K562 (cell line): Measurements from ENCODE around the gene NRSN2. TPM values are rescaled to one million over a fixed set of nuclear protein-coding genes. Genes with fewer than 3 reads are reported as not detected.

Experiments used
- ADNP ChIP-seq: fragments of 200-800 bp; sonication (Bioruptor generic); IDR thresholded peaks from 2 replicates; pipeline ENCODE4 v1.6.1; 2016; ENCODE audit warnings: missing genetic modification characterization, missing compliant biosample characterization
- AFF1 ChIP-seq, 2 experiments: fragments of 450-650 bp; IDR thresholded peaks; 2 replicates each; pipeline ENCODE4 v1.6.1; 2018; ENCODE audit warnings: mild to moderate bottlenecking in 2 of 2, low read depth in 1 of 2; ENCODE audit not compliant: partially characterized antibody in 2 of 2
- ATF7 ChIP-seq: fragments of 450-650 bp; IDR thresholded peaks from 2 replicates; pipeline ENCODE4 v1.7.1; 2014; ENCODE audit warnings: mild to moderate bottlenecking, moderate library complexity
- CSDE1 ChIP-seq, 2 experiments: fragments of 450-650 bp; IDR thresholded peaks; 2 replicates each; pipeline ENCODE4 v1.6.1; 2016; ENCODE audit warnings: mild to moderate bottlenecking in 1 of 2
- GABPB1 ChIP-seq: sonication (generic); formaldehyde crosslinking; IDR thresholded peaks from 2 replicates; pipeline ENCODE4 v1.8.0; 2022; ENCODE audit warnings: mild to moderate bottlenecking, missing genetic modification reagents
- KAT7 ChIP-seq: sonication (generic); formaldehyde crosslinking; IDR thresholded peaks from 2 replicates; pipeline ENCODE4 v1.8.0; 2022; ENCODE audit warnings: missing genetic modification reagents, mild to moderate bottlenecking, borderline replicate concordance
- NFATC3 ChIP-seq: fragments of 450-650 bp; IDR thresholded peaks from 2 replicates; pipeline ENCODE4 v1.6.1; 2017; ENCODE audit warnings: mild to moderate bottlenecking
- RBM14 ChIP-seq: fragments of 200-400 bp; formaldehyde crosslinking; IDR thresholded peaks from 2 replicates; pipeline ENCODE4 v1.6.1; 2018; ENCODE audit warnings: low read depth, mild to moderate bottlenecking, low read length, moderate library complexity, borderline replicate concordance; ENCODE audit not compliant: insufficient read depth
- RNF2 ChIP-seq: sonication (generic); IDR thresholded peaks from 2 replicates; pipeline ENCODE4 v1.6.1; 2016
- SIN3A ChIP-seq, 2 experiments: fragments of 150-350 bp in 1 of 2; IDR thresholded peaks; 2 replicates each; pipeline ENCODE4 v1.6.1; 2011 to 2016; ENCODE audit warnings: borderline replicate concordance in 2 of 2, low read depth in 2 of 2, low read length in 2 of 2, mild to moderate bottlenecking in 2 of 2, moderate library complexity in 2 of 2; ENCODE audit not compliant: control insufficient read depth in 1 of 2
- SRF ChIP-seq, 2 experiments: fragments of 250-450, 450-650 bp in 1 of 2; sonication (Bioruptor Pico) in 1 of 2; sonication (generic) in 1 of 2; formaldehyde crosslinking; IDR thresholded peaks; 2 replicates each; pipeline versions ENCODE4 v1.5.0 to v1.5.1; 2020 to 2022; ENCODE audit warnings: mild to moderate bottlenecking in 1 of 2, missing genetic modification reagents in 1 of 2
- TEAD2 ChIP-seq: fragments of 450-650 bp; IDR thresholded peaks from 2 replicates; pipeline ENCODE4 v1.6.1; 2016; ENCODE audit warnings: missing genetic modification characterization, control low read depth, missing compliant biosample characterization
- TSHZ1 ChIP-seq: fragments of 250-450 bp; sonication (Bioruptor Pico); IDR thresholded peaks from 2 replicates; pipeline ENCODE4 v1.4.0; 2020; ENCODE audit warnings: mild to moderate bottlenecking, moderate library complexity
- ZBTB33 ChIP-seq: sonication (generic); formaldehyde crosslinking; IDR thresholded peaks from 2 replicates; pipeline ENCODE4 v1.8.1; 2023; ENCODE audit warnings: mild to moderate bottlenecking, missing genetic modification reagents
- ZNF444 ChIP-seq: fragments of 250-450 bp; sonication (Bioruptor Pico); IDR thresholded peaks from 2 replicates; pipeline ENCODE4 v1.4.0; 2020; ENCODE audit warnings: mild to moderate bottlenecking, moderate library complexity
- ZSCAN32 ChIP-seq: fragments of 450-650 bp; formaldehyde crosslinking; IDR thresholded peaks from 2 replicates; pipeline ENCODE4 v1.4.0; 2020; ENCODE audit warnings: mild to moderate bottlenecking, moderate library complexity
- polyA plus RNA-seq, 8 experiments: library from polyadenylated mRNA; depleted of rRNA in 4 of 8; stranded (reverse) in 5 of 8; unstranded in 3 of 8; fragments of >200 nt; fragmentation: Nextera tagmentation in 2 of 8; fragmentation: Illumina TruSeq in 1 of 8; extraction: Ambion mirVana in 2 of 8; extraction: Trizol in 1 of 8; gene quantifications; 2 replicates each; pipeline versions ENCODE4 v1.2.1 to v1.2.3, GENCODE V29; 2011 to 2014; ENCODE audit warnings: inconsistent platforms in 1 of 8, missing spikeins in 1 of 8
- total RNA-seq, 7 experiments: library from RNA; depleted of rRNA in 6 of 7; stranded (reverse); fragments of >200 nt in 6 of 7; fragmentation: Illumina TruSeq in 2 of 7; extraction: Trizol in 2 of 7; gene quantifications; 2 replicates each; pipeline versions ENCODE4 v1.2.1 to v1.2.3, GENCODE V29; 2011 to 2021; ENCODE audit warnings: low replicate concordance in 1 of 7

NRSN2 gene
- total and polyA plus RNA-seq, 9 of the 15 experiments (the other 6 are each of a cell fraction or from before 2014, with no cell fraction given), result 7.5 to 29.7 (median 11.1) TPM

GRCh38 chr20:326645-327185 lies 20.2 kb upstream of the NRSN2 start (continued):
- TF ChIP-seq SIN3A (IDR thresholded peaks at IDR 0.05; ENCODE audit: borderline replicate concordance in 2 of 2, control insufficient read depth in 1 of 2, low read depth in 2 of 2, low read length in 2 of 2), result 0 out of 4 replicates have a peak, but pooled peaks of 1 of the 2 experiments have one; percentile 22
- no peak for TF ChIP-seq ADNP
- no peak for TF ChIP-seq SRF (CRISPR knock-in tag; IDR thresholded peaks at IDR 0.05)
- TF ChIP-seq GABPB1 (CRISPR knock-in tag), result no peak
- no peak for TF ChIP-seq TSHZ1
- no peak for TF ChIP-seq AFF1 (IDR thresholded peaks at IDR 0.05; ENCODE audit: low read depth in 1 of 2, partially characterized antibody in 2 of 2)
- no peak for TF ChIP-seq NFATC3
- no peak for TF ChIP-seq ZSCAN32 (CRISPR knock-in tag)
- no peak for TF ChIP-seq RBM14
- peak; percentile 69; the same call in 1 of the 2 replicates for TF ChIP-seq KAT7
- 0 out of 2 replicates have a peak, but pooled peaks have one; percentile 18 for TF ChIP-seq ZNF444 (CRISPR knock-in tag)
- TF ChIP-seq CSDE1 (IDR thresholded peaks at IDR 0.05), result no peak
- no peak for TF ChIP-seq TEAD2 (tag)
- peak; percentile 57; the same call in 1 of the 2 replicates for TF ChIP-seq RNF2
- TF ChIP-seq ATF7, result no peak
- TF ChIP-seq ZBTB33 (CRISPR knock-in tag), result no peak
